Suprapubic skin (tissue), 4 donors: ENCODE measurements around the gene BTBD6.

ENCODE experiments used
- POLR2A ChIP-seq, 2 donors: fragments of 450-650 bp; IDR thresholded peaks; one replicate each; pipeline ENCODE4 v1.6.1; 2017; ENCODE audit warnings: antibody characterized with exemption in 2 of 2, mild to moderate bottlenecking in 2 of 2, moderate library complexity in 2 of 2
- POLR2AphosphoS5 ChIP-seq, 3 donors: sonication (generic); formaldehyde crosslinking; IDR thresholded peaks; one replicate each; pipeline ENCODE4 v1.6.1; 2017; ENCODE audit warnings: antibody characterized with exemption in 3 of 3
- TF ChIP-seq, protein P1 (sequence below), 2 donors: fragments of 200-600 bp in 1 of 2; fragments of 450-650 bp in 1 of 2; sonication (generic) in 1 of 2; IDR thresholded peaks; one replicate each; pipeline ENCODE4 v1.5.1; 2016 to 2019; ENCODE audit warnings: antibody characterized with exemption in 2 of 2, mild to moderate bottlenecking in 1 of 2, moderate library complexity in 1 of 2

- TF ChIP-seq, protein P1, sequence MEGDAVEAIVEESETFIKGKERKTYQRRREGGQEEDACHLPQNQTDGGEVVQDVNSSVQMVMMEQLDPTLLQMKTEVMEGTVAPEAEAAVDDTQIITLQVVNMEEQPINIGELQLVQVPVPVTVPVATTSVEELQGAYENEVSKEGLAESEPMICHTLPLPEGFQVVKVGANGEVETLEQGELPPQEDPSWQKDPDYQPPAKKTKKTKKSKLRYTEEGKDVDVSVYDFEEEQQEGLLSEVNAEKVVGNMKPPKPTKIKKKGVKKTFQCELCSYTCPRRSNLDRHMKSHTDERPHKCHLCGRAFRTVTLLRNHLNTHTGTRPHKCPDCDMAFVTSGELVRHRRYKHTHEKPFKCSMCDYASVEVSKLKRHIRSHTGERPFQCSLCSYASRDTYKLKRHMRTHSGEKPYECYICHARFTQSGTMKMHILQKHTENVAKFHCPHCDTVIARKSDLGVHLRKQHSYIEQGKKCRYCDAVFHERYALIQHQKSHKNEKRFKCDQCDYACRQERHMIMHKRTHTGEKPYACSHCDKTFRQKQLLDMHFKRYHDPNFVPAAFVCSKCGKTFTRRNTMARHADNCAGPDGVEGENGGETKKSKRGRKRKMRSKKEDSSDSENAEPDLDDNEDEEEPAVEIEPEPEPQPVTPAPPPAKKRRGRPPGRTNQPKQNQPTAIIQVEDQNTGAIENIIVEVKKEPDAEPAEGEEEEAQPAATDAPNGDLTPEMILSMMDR (IDR thresholded peaks at IDR 0.05), result no peak
- TF ChIP-seq POLR2A (IDR thresholded peaks at IDR 0.05) (no peak), POLR2AphosphoS5 (IDR thresholded peaks at IDR 0.05) (no peak)
These were observed 49.2 kb upstream of the BTBD6 start for GRCh38 chr14:105199093-105199492.
